HG02642 (cell line): ENCODE data around the gene MEOX1.

ENCODE experiments used
- ATAC-seq: cut with Tn5 transposase; IDR thresholded peaks from one replicate; pipeline ENCODE4 v1.9.1; 2021; ENCODE audit warnings: mild to moderate bottlenecking; ENCODE audit not compliant: unreplicated experiment, poor library complexity

Gene MEOX1

GRCh38 chr17:43660816-43661493, 767 bp downstream of the MEOX1 start:
- ATAC-seq: no peak

- ATAC-seq: no peak
Measured at GRCh38 chr17:43659823-43660617, 1.7 kb downstream of the MEOX1 start.

GRCh38 chr17:43658900-43659299, 2.8 kb downstream of the MEOX1 start:
- ATAC-seq: no peak

- no peak for ATAC-seq
Measured at GRCh38 chr17:43655693-43656255, 5.9 kb downstream of the MEOX1 start.

GRCh38 chr17:43652124-43652480, 9.6 kb downstream of the MEOX1 start:
- no peak for ATAC-seq

GRCh38 chr17:43650471-43650870, 11.3 kb downstream of the MEOX1 start:
- no peak for ATAC-seq

GRCh38 chr17:43648916-43649315, 12.8 kb downstream of the MEOX1 start:
- ATAC-seq: no peak

- ATAC-seq: no peak
Measured at GRCh38 chr17:43645765-43646481, 15.8 kb downstream of the MEOX1 start.

GRCh38 chr17:43645450-43645764, 16.3 kb downstream of the MEOX1 start:
- no peak for ATAC-seq

GRCh38 chr17:43644081-43644480, 17.6 kb downstream of the MEOX1 start:
- no peak for ATAC-seq

GRCh38 chr17:43641416-43641815, 20.3 kb downstream of the MEOX1 start:
- ATAC-seq: no peak

GRCh38 chr17:43640491-43641252, 21.1 kb downstream of the MEOX1 start:
- no peak for ATAC-seq

GRCh38 chr17:43637563-43638323, 24.0 kb downstream of the MEOX1 start:
- no peak for ATAC-seq

GRCh38 chr17:43636426-43636825, 25.3 kb downstream of the MEOX1 start:
- ATAC-seq: no peak

- no peak for ATAC-seq
Measured at GRCh38 chr17:43634591-43635125, 27.1 kb downstream of the MEOX1 start.

- no peak for ATAC-seq
Measured at GRCh38 chr17:43632221-43632620, 29.5 kb downstream of the MEOX1 start.

GRCh38 chr17:43631429-43631828, 30.3 kb downstream of the MEOX1 start:
- no peak for ATAC-seq

GRCh38 chr17:43628089-43628650, 33.6 kb downstream of the MEOX1 start:
- ATAC-seq: no peak

GRCh38 chr17:43627653-43628052, 34.1 kb downstream of the MEOX1 start:
- ATAC-seq: no peak
